ENCODE measurements around the gene SUCNR1. TPM values are rescaled to one million over a fixed set of nuclear protein-coding genes. Genes with fewer than 3 reads are reported as not detected.
A peak's percentile ranks its signal among the peaks of the same experiment; 100 is the strongest.

The SUCNR1 gene
- total RNA-seq, 1 donor from 2014 or later = 0.30 TPM

DNA sequence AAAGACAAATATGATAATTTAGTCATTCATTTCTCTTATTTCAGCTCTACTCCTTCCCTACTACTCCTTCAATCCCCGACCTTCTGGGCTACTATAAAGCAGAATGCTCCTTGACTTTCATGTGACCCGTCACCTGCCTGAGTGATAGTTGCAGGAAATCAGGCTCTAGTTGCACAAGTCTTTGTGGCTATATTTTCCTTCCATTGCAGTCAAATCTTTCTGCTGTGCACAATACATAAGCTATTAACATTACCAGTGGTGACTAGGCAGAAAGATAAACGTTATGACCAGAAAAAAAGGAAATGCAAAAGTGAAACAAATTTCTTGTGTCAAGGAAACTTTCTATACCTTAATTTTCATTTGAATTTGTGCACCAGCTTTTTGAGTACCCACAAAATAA, 2.3 kb downstream of the SUCNR1 start:
- Histone ChIP-seq H3K36me3 (no peaks in the 10 kb centered on the region), H3K27ac (replicated peaks) (peak overlapping the region; percentile 35), H3K4me1 (peaks cover 5% of the 10 kb centered on the region), H3K4me3 (no peak overlapping the region), H3K9me3 (replicated peaks) (no peaks in the 10 kb centered on the region), H3K27me3 (ENCODE audit: low read depth) (no peaks in the 10 kb centered on the region)
- no peak for TF ChIP-seq CTCF (IDR thresholded peaks at IDR 0.05; ENCODE audit: borderline replicate concordance)
- intact Hi-C loops (cut with micrococcal nuclease) = no loop called here
- DNase-seq = no peak

DNA sequence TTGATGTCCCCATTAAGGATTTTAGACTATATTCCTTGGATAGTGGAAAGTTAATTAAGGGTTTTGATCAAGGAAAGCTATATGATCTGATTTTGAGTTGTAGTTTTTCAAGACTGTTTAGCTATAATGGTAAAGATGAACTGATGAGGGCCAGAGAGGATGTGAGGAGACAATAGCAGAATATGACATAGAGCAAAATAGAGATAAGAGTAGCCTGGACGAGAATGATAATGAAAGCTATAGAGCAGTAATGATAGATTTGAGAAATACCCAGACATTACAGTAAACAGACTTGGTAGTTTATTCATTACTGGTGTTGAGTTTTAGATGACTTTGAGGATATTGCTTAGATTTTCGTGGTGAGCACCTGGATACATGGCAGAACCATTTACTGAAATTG, 3.8 kb downstream of the SUCNR1 start:
- no peak for DNase-seq
- no peak overlapping the region for H3K4me3 ChIP-seq
- no peak overlapping the region for H3K27ac ChIP-seq (replicated peaks)
- H3K4me1 ChIP-seq = no peaks in the 10 kb centered on the region
- H3K36me3 ChIP-seq = no peaks in the 10 kb centered on the region
- H3K9me3 ChIP-seq (replicated peaks) = no peaks in the 10 kb centered on the region
- intact Hi-C loops (cut with micrococcal nuclease) = no loop called here
- no peaks in the 10 kb centered on the region for H3K27me3 ChIP-seq (ENCODE audit: low read depth)
- TF ChIP-seq CTCF (IDR thresholded peaks at IDR 0.05; ENCODE audit: borderline replicate concordance) = no peak

- DNase-seq = no peak
- Histone ChIP-seq H3K9me3 (replicated peaks) (no peaks in the 10 kb centered on the region), H3K27ac (replicated peaks) (no peak overlapping the region), H3K36me3 (no peaks in the 10 kb centered on the region), H3K27me3 (ENCODE audit: low read depth) (no peaks in the 10 kb centered on the region), H3K4me1 (no peaks in the 10 kb centered on the region), H3K4me3 (no peak overlapping the region)
- TF ChIP-seq CTCF (IDR thresholded peaks at IDR 0.05; ENCODE audit: borderline replicate concordance) = no peak
- intact Hi-C loops (cut with micrococcal nuclease) = no loop called here
Measured at GRCh38 chr3:151878465-151878864, 5.0 kb downstream of the SUCNR1 start.

DNA sequence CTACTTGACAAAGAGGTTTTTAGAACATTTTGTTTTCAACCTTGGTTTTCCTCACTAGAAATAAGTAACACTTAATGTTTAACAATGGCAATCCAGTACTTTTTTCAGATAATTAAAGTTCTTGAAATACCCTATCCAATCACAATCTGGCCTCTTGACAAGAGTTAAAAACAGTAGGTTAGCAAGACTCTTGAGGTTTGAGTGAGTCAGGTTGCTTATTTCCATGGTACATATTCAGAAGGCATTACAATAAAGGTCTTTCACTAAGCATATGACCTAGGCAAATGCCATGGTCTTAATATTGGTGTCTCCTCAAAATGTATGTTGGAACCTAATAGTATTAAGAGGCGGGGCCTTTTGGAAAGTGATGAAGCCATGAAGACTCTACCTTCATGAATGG, 5.6 kb downstream of the SUCNR1 start:
- no peak for TF ChIP-seq CTCF (IDR thresholded peaks at IDR 0.05; ENCODE audit: borderline replicate concordance)
- no peak overlapping the region for H3K27ac ChIP-seq (replicated peaks)

GRCh38 chr3:151879679-151880415, 6.4 kb downstream of the SUCNR1 start:
- H3K4me1 ChIP-seq = no peaks in the 10 kb centered on the region
- no peak for TF ChIP-seq CTCF (IDR thresholded peaks at IDR 0.05; ENCODE audit: borderline replicate concordance)
- no peaks in the 10 kb centered on the region for H3K27me3 ChIP-seq (ENCODE audit: low read depth)
- no peak overlapping the region for H3K27ac ChIP-seq (replicated peaks)
- H3K36me3 ChIP-seq = no peaks in the 10 kb centered on the region
- intact Hi-C loops (cut with micrococcal nuclease) = no loop called here
- DNase-seq = no peak
- no peak overlapping the region for H3K4me3 ChIP-seq
- no peaks in the 10 kb centered on the region for H3K9me3 ChIP-seq (replicated peaks)

More for the DNA sequence above, 5.6 kb downstream of the SUCNR1 start:
- H3K9me3 ChIP-seq (replicated peaks) = no peaks in the 10 kb centered on the region
- H3K36me3 ChIP-seq = no peaks in the 10 kb centered on the region
- H3K4me3 ChIP-seq = no peak overlapping the region
- no peak for DNase-seq
- H3K27me3 ChIP-seq (ENCODE audit: low read depth) = no peaks in the 10 kb centered on the region
- H3K4me1 ChIP-seq = no peaks in the 10 kb centered on the region
- intact Hi-C loops (cut with micrococcal nuclease) = no loop called here

All from left ventricle myocardium inferior (tissue), 1 donor.